B cell (primary cell): ENCODE results near the gene ARL9. TPM values are rescaled to one million over a fixed set of nuclear protein-coding genes. Genes with fewer than 3 reads are reported as not detected.
"Not testable (repeated sequence)": the region's sequence is repeated elsewhere in the genome, so short reads cannot be mapped to it uniquely, and the experiment has no call there.

Experiments
- ATAC-seq: fragments of 200-7000 bp; cut with Tn5 transposase; one replicate; pipeline ENCODE4 v1.10.0; 2021; ENCODE audit warnings: low read depth, mild to moderate bottlenecking, moderate number of reproducible peaks, moderate library complexity
- CTCF ChIA-PET: fragments of 350-600 bp; sonication (Branson Sonifier 250); formaldehyde crosslinking; loops from one replicate; lab custom pipeline; 2021; ENCODE audit warnings: antibody characterized with exemption, inconsistent platforms; lab: Charles Lee
- POLR2A ChIA-PET: fragments of 350-600 bp; sonication (Branson Sonifier 250); formaldehyde crosslinking; loops from one replicate; lab custom pipeline; 2021; ENCODE audit warnings: antibody characterized with exemption; lab: Charles Lee
- DNase-seq: peaks from one replicate; pipeline ENCODE4 v3.0.0; 2013
- H2AFZ ChIP-seq: 2 replicates; pipeline ENCODE4 v1.6.1; 2012; ENCODE audit warnings: mild to moderate bottlenecking, low read depth, low read length; ENCODE audit not compliant: insufficient read depth, poor library complexity, severe bottlenecking
- H3K27ac ChIP-seq, 2 donors: 1 replicate in 1 of 2; 2 replicates in 1 of 2; pipeline ENCODE4 v1.5.1; 2012 to 2013; ENCODE audit warnings: low read length in 2 of 2, mild to moderate bottlenecking in 2 of 2, moderate library complexity in 1 of 2
- H3K27me3 ChIP-seq, 4 experiments: fragments of 200-600 bp in 1 of 4; sonication (generic) in 1 of 4; replicated peaks in 1 of 4; 1 replicate in 2 of 4; 2 replicates in 2 of 4; pipeline versions ENCODE4 v1.6.1 to v1.7.0; 2013 to 2016; ENCODE audit warnings: low read length in 3 of 4, mild to moderate bottlenecking in 2 of 4, mixed read lengths in 1 of 4, moderate library complexity in 1 of 4; ENCODE audit not compliant: insufficient read depth in 4 of 4, control insufficient read depth in 3 of 4; ENCODE audit errors: control extremely low read depth in 1 of 4
- H3K36me3 ChIP-seq, 2 experiments: replicated peaks in 1 of 2; 1 replicate in 1 of 2; 2 replicates in 1 of 2; pipeline versions ENCODE4 v1.6.1 to v1.7.1; 2013; ENCODE audit warnings: low read length in 1 of 2; ENCODE audit not compliant: insufficient read depth in 2 of 2, control insufficient read depth in 1 of 2; ENCODE audit errors: control extremely low read depth in 1 of 2, extremely low read depth in 1 of 2
- H3K4me1 ChIP-seq, 2 donors: fragments of 200-600 bp in 1 of 2; sonication (generic) in 1 of 2; 1 replicate in 1 of 2; 2 replicates in 1 of 2; pipeline versions ENCODE4 v1.5.1 to v1.6.1; 2013 to 2017; ENCODE audit warnings: low read length in 2 of 2; ENCODE audit not compliant: control insufficient read depth in 2 of 2, insufficient read depth in 2 of 2
- H3K4me2 ChIP-seq: replicated peaks from 2 replicates; pipeline ENCODE3; 2012; ENCODE audit warnings: mild to moderate bottlenecking, low read depth, low read length; ENCODE audit not compliant: poor library complexity, severe bottlenecking
- H3K4me3 ChIP-seq, 5 experiments: fragments of 200-600 bp in 1 of 5; sonication (generic) in 1 of 5; 1 replicate in 3 of 5; 2 replicates in 2 of 5; pipeline versions ENCODE4 v1.5.1 to v1.7.0; 2011 to 2016; ENCODE audit warnings: low read length in 4 of 5, mild to moderate bottlenecking in 4 of 5, low read depth in 2 of 5, control low read depth in 1 of 5, moderate library complexity in 1 of 5; ENCODE audit not compliant: insufficient read depth in 1 of 5; ENCODE audit errors: control extremely low read depth in 1 of 5, extremely low read depth in 1 of 5
- H3K79me2 ChIP-seq: fragments of 200-600 bp; sonication (generic); one replicate; pipeline ENCODE4 v1.6.0; 2016; ENCODE audit warnings: low read length; ENCODE audit not compliant: control insufficient read depth, insufficient read depth
- H3K9ac ChIP-seq: fragments of 200-600 bp; sonication (generic); 2 replicates; pipeline ENCODE4 v1.6.1; 2017; ENCODE audit warnings: mild to moderate bottlenecking, low read length, moderate library complexity
- H3K9me3 ChIP-seq, 3 donors: one replicate each; pipeline versions ENCODE4 v1.6.1 to v1.7.1; 2013; ENCODE audit warnings: low read length in 2 of 3; ENCODE audit not compliant: control insufficient read depth in 2 of 3, insufficient read depth in 1 of 3; ENCODE audit errors: control extremely low read depth in 1 of 3
- H4K20me1 ChIP-seq: 2 replicates; pipeline ENCODE4 v1.6.0; 2012; ENCODE audit warnings: mild to moderate bottlenecking, low read length; ENCODE audit not compliant: insufficient read depth, control insufficient read depth, poor library complexity, severe bottlenecking
- H3K27ac Mint-ChIP-seq: one replicate; pipeline ENCODE4 v1.8.0; 2021; ENCODE audit warnings: mixed read lengths
- H3K27me3 Mint-ChIP-seq: one replicate; pipeline ENCODE4 v1.8.0; 2021; ENCODE audit warnings: mixed read lengths
- H3K4me1 Mint-ChIP-seq: one replicate; pipeline ENCODE4 v1.8.0; 2021; ENCODE audit warnings: mixed read lengths
- H3K4me3 Mint-ChIP-seq: one replicate; pipeline ENCODE4 v1.8.0; 2021; ENCODE audit warnings: mixed read lengths
- H3K9me3 Mint-ChIP-seq: one replicate; pipeline ENCODE4 v1.8.0; 2022; ENCODE audit warnings: mixed read lengths; ENCODE audit not compliant: insufficient read depth
- EZH2 ChIP-seq: IDR thresholded peaks from 2 replicates; pipeline ENCODE4 v1.6.1; 2012; ENCODE audit warnings: borderline replicate concordance, low read depth, mild to moderate bottlenecking, moderate library complexity, low read length; ENCODE audit not compliant: insufficient read depth, poor library complexity, severe bottlenecking
- WGBS: methylation state at CpG from one replicate; pipeline ENCODE4 v1.1.5; 2013; ENCODE audit warnings: missing lambda C conversion rate; ENCODE audit not compliant: insufficient coverage; 5-methylcytosine and 5-hydroxymethylcytosine counted together
- intact Hi-C: fragments of 100-400 bp; cut with micrococcal nuclease; formaldehyde crosslinking; loops from one replicate; pipeline ENCODE4 v1.10.0; 2022
- polyA plus RNA-seq: library from polyadenylated mRNA; depleted of rRNA; stranded (reverse); fragments of >200 nt; gene quantifications from 2 replicates; pipeline ENCODE4 v1.2.3, GENCODE V29; 2012
- total RNA-seq, 2 donors: library from RNA; stranded (reverse); fragments of 120-200 nt in 1 of 2; gene quantifications; 1 replicate in 1 of 2; 2 replicates in 1 of 2; pipeline versions ENCODE4 v1.2.3 to v1.2.4, GENCODE V29; 2013 to 2022
- TF ChIP-seq, protein P1 (sequence below): fragments of 200-600 bp; IDR thresholded peaks from one replicate; pipeline ENCODE4 v1.8.0; 2022; ENCODE audit warnings: antibody characterized with exemption, mild to moderate bottlenecking

ARL9 gene
- total and polyA plus RNA-seq, 2 donors (not counting 1 experiment from before 2014, with no cell fraction given), result 0.17 TPM; not detected in 1

DNA sequence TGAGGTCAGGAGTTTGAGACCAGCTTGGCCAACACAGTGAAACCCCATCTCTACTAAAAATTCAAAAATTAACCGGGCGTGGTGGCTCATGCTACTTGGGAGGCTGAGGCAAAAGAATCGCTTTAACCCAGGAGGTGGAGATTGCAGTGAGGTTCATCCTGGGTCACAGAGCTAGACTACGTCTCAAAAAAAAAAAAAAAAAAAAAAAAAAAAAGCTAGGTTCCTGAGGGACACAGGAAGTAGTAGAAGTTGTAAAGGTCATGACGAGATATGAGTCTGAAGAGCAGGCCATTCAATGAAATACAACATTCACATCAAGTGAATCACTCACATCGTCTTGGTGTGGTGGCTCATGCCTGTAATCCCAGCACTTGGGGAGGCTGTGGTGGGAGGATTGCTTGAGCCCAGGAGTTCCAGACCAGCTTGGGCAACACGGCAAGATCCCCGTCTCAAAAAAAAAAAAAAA lies 39.3 kb upstream of the ARL9 start:
- ATAC-seq, H3K27ac ChIP-seq, H3K27me3 Mint-ChIP-seq, H3K27me3 ChIP-seq, H3K9me3 Mint-ChIP-seq, H3K9me3 ChIP-seq: not testable (repeated sequence)
- Histone ChIP-seq H3K4me3 (peak overlapping the region; percentile 83 to 97 (median 89)), H3K4me1 (peaks cover 38 to 42% of the 10 kb centered on the region in 2 donors), H3K36me3 (peaks cover 0 to 15% of the 10 kb centered on the region in 2 experiments), H3K4me2 (peak overlapping the region; percentile 77), H3K9ac (peak overlapping the region; percentile 78), H3K79me2 (peaks cover 80% of the 10 kb centered on the region), H2AFZ (peak overlapping the region; percentile 88), H4K20me1 (peaks cover 21% of the 10 kb centered on the region)
- CTCF ChIA-PET, result interaction anchor here (0.6 to 2.0 kb wide), 8 partner anchors 9 to 338 kb away, joined by 3 to 9 read pairs (median 4); partner anchors contain the start of genes AASDH, PAICS and PPAT
- H3K27ac Mint-ChIP-seq, result peak overlapping the region; percentile 96
- peak; percentile 11 for DNase-seq
- intact Hi-C loops, result loop anchor here (2.0 to 10.0 kb wide), 5 partner anchors 64 to 1072 kb away; partner anchors contain the start of genes CLOCK, EXOC1 and TMEM165
- 15% methylated on average over 4 of the region's 8 CpGs for WGBS
- POLR2A ChIA-PET, result interaction anchor here (0.6 to 2.9 kb wide), 2 partner anchors 30 to 64 kb away, joined by 4 to 35 read pairs; partner anchors contain the start of genes PAICS and PPAT
- H3K4me3 Mint-ChIP-seq, result peak overlapping the region; percentile 99
- H3K4me1 Mint-ChIP-seq, result peaks cover 56% of the 10 kb centered on the region

DNA sequence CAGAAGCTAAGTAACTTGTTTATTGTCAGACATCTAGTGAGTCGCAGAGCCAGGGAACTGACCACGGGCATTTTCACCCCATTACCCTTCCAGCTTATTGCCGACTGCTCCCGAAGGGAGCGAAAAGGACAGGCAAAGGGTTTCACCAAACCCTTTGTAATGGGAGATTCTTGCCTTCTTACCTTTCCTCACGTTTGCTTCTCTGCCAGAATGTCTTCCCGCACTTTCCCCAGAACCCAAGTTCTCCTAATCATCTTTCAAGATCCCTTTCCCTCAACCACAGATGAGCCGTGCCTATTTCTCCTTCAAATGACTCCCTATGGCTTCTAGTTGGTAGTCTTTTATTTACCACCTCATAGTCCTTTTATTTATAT lies 38.7 kb upstream of the ARL9 start:
- Histone ChIP-seq H3K4me3 (peak overlapping the region; percentile 83 to 97 (median 89)), H3K9ac (peak overlapping the region; percentile 78), H3K4me1 (peaks cover 38 to 42% of the 10 kb centered on the region in 2 donors), H3K36me3 (peaks cover 0 to 17% of the 10 kb centered on the region in 2 experiments), H4K20me1 (peaks cover 20% of the 10 kb centered on the region), H3K9me3 (no peaks in the 10 kb centered on the region), H3K4me2 (peak overlapping the region; percentile 77), H3K79me2 (peaks cover 84% of the 10 kb centered on the region), H3K27me3 (no peaks in the 10 kb centered on the region), H2AFZ (peak overlapping the region; percentile 88), H3K27ac (peak overlapping the region; percentile 73 to 81)
- POLR2A ChIA-PET, result interaction anchor here (2.9 kb wide), 1 partner anchor 31 kb away, joined by 35 read pairs; the partner anchor contains the start of genes PAICS and PPAT
- 0% methylated on average over 3 of the region's 8 CpGs for WGBS
- CTCF ChIA-PET, result interaction anchor here (0.6 to 2.0 kb wide), 5 partner anchors 9 to 338 kb away, joined by 3 to 9 read pairs (median 3); partner anchors contain the start of gene AASDH
- Mint-ChIP-seq H3K27me3 (no peaks in the 10 kb centered on the region), H3K4me1 (peaks cover 56% of the 10 kb centered on the region), H3K27ac (peak overlapping the region; percentile 96), H3K4me3 (peak overlapping the region; percentile 99), H3K9me3 (no peaks in the 10 kb centered on the region)
- intact Hi-C loops, result loop anchor here (1.0 to 10.0 kb wide), 11 partner anchors 32 to 1072 kb away; partner anchors contain the start of genes AASDH, CEP135, CLOCK and EXOC1
- ATAC-seq (no peak), DNase-seq (no peak)
- TF ChIP-seq, protein P1, sequence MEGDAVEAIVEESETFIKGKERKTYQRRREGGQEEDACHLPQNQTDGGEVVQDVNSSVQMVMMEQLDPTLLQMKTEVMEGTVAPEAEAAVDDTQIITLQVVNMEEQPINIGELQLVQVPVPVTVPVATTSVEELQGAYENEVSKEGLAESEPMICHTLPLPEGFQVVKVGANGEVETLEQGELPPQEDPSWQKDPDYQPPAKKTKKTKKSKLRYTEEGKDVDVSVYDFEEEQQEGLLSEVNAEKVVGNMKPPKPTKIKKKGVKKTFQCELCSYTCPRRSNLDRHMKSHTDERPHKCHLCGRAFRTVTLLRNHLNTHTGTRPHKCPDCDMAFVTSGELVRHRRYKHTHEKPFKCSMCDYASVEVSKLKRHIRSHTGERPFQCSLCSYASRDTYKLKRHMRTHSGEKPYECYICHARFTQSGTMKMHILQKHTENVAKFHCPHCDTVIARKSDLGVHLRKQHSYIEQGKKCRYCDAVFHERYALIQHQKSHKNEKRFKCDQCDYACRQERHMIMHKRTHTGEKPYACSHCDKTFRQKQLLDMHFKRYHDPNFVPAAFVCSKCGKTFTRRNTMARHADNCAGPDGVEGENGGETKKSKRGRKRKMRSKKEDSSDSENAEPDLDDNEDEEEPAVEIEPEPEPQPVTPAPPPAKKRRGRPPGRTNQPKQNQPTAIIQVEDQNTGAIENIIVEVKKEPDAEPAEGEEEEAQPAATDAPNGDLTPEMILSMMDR, result no peak
- TF ChIP-seq EZH2, result no peak
